BLaER1 (cell line): ENCODE results near the gene SS18L1.

Experiments used
- H3K27ac ChIP-seq: shearing (Covaris generic); formaldehyde crosslinking; 2 replicates; pipeline ENCODE4 v1.8.1; 2022
- H3K27me3 ChIP-seq: shearing (Covaris generic); formaldehyde crosslinking; 2 replicates; pipeline ENCODE4 v1.8.1; 2022
- H3K36me3 ChIP-seq: shearing (Covaris generic); formaldehyde crosslinking; 2 replicates; pipeline ENCODE4 v1.8.1; 2022
- H3K4me1 ChIP-seq: shearing (Covaris generic); formaldehyde crosslinking; 2 replicates; pipeline ENCODE4 v1.8.1; 2022
- H3K4me2 ChIP-seq: shearing (Covaris generic); formaldehyde crosslinking; 2 replicates; pipeline ENCODE4 v1.8.1; 2022
- H3K4me3 ChIP-seq: shearing (Covaris generic); formaldehyde crosslinking; 2 replicates; pipeline ENCODE4 v1.8.1; 2022
- H3K9ac ChIP-seq: shearing (Covaris generic); formaldehyde crosslinking; 2 replicates; pipeline ENCODE4 v1.8.1; 2022
- H3K9me3 ChIP-seq: shearing (Covaris generic); formaldehyde crosslinking; 2 replicates; pipeline ENCODE4 v1.8.1; 2022
- H4K20me1 ChIP-seq: shearing (Covaris generic); formaldehyde crosslinking; 2 replicates; pipeline ENCODE4 v1.8.1; 2022
- Cebpa-rat ChIP-seq: shearing (Covaris generic); IDR thresholded peaks from 2 replicates; pipeline ENCODE4 v1.8.1; 2022

SS18L1 gene

DNA sequence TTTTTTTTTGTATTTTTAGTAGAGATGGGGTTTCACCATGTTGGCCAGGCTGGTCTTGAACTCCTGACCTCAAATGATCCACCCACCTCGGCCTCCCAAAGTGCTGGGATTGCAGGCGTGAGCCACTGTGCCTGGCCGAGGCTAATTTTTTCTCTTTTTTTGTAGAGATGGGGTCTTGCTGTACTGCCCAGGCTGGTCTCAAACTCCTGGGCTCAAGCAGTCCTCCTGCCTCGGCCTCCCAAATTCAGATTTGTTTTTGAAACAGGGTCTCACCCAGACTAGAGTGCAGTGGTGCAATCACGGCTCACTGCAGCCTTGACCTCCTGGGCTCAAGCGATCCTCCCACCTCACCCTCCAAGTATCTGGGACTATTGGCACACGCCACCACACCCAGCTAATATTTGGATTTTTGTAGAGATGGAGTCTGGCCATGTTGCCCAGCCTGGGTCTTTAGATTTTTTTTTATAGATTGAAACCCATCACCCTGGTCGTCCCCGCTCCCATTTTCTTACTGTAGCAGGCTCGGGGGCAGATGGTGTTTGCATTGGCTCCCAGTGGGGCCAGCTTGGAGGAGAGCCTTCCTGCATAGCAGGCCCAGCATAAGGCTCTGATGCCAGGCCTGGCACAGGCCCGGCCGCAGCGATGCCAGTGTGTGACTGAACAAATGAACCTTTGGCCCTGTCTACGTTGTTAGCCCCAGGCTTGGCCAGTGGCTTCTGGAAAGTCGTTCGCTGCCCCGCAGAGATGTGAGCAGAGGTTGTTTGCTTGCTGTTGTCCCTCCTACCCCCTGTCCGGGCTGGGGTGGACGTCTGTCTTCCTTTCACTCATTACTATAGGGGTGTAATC is 35.0 kb downstream of the SS18L1 start:
- H3K9ac ChIP-seq = no peak overlapping the region
- peaks cover 11% of the 10 kb centered on the region for H3K4me1 ChIP-seq
- peaks cover 66% of the 10 kb centered on the region for H3K36me3 ChIP-seq
- no peaks in the 10 kb centered on the region for H3K27me3 ChIP-seq
- H3K27ac ChIP-seq = no peak overlapping the region
- no peaks in the 10 kb centered on the region for H4K20me1 ChIP-seq
- no peaks in the 10 kb centered on the region for H3K9me3 ChIP-seq
- TF ChIP-seq Cebpa-rat = no peak
- H3K4me2 ChIP-seq = no peak overlapping the region
- no peak overlapping the region for H3K4me3 ChIP-seq

GRCh38 chr20:62179162-62179504 is 35.6 kb downstream of the SS18L1 start:
- H3K27ac ChIP-seq = no peak overlapping the region
- H3K36me3 ChIP-seq = peaks cover 60% of the 10 kb centered on the region
- no peak overlapping the region for H3K4me3 ChIP-seq

GRCh38 chr20:62181808-62182207 is 38.2 kb downstream of the SS18L1 start:
- peak overlapping the region; percentile 95 for H3K27ac ChIP-seq
- no peak for TF ChIP-seq Cebpa-rat
- H3K27me3 ChIP-seq = no peaks in the 10 kb centered on the region
- H3K4me2 ChIP-seq = peak overlapping the region; percentile 94
- H4K20me1 ChIP-seq = peaks cover 6% of the 10 kb centered on the region; the same call in 1 of the 2 replicates
- peak overlapping the region; percentile 95 for H3K9ac ChIP-seq
- peaks cover 34% of the 10 kb centered on the region for H3K36me3 ChIP-seq
- no peaks in the 10 kb centered on the region for H3K9me3 ChIP-seq
- peak overlapping the region; percentile 87 for H3K4me3 ChIP-seq
- H3K4me1 ChIP-seq = peaks cover 29% of the 10 kb centered on the region

More at GRCh38 chr20:62179162-62179504, 35.6 kb downstream of the SS18L1 start:
- H3K9me3 ChIP-seq = no peaks in the 10 kb centered on the region
- H3K27me3 ChIP-seq = no peaks in the 10 kb centered on the region
- no peak overlapping the region for H3K4me2 ChIP-seq
- no peak for TF ChIP-seq Cebpa-rat
- H3K9ac ChIP-seq = no peak overlapping the region
- peaks cover 17% of the 10 kb centered on the region for H3K4me1 ChIP-seq
- no peaks in the 10 kb centered on the region for H4K20me1 ChIP-seq

DNA sequence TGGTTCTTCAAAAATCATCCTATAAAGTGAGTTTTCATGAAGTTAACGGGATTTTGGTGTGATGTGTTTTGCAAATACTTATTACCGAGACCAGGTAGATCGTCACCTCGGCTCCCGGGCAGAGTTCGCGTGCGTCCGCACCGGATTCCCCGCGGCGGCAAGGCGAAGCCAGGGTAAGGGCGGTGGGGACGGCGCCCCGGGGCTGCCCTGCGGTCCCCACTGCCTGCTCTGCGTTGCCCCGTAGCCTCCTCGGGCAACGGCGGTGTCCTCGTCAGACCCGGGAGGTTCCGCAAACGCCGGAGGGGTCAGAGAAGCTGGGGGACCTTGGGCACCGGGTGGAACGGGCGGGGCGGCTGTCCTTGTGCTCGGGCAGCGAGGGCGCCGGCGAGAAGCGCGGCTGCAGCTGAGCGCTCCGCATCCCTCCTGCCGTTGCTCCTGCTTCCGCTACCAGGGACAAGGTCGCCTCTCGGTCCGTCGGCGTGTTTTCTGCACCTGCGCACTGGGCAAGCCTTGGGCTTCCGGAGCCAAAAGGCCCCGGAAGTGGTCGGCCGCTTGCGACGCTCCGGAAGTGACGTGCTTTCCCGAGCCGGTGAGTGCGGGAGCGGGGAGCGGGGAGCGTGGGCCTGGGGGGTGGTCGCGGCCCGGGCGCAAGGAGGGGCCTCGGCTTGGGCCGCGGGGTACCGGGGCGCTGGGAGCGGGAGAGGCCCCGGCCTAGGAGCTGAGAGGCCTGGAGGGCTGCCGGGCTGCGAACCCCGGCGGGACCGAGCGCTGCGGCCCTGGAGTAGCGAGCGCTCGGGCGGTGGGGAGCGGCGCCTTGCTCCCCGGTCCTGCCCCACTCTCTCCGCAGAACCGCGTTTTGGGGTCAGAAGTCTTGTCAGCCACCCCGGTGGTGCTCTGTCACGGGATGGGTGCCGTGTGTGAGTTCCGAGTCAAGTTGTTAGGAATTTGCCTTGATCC is 39.2 kb downstream of the SS18L1 start, which contains the start of gene MTG2:
MTG2 (plus strand) TSS at position 560 of the 957 bp plus-strand sequence. CDS start 10,393 bp downstream, outside the sequence.
- H3K4me1 ChIP-seq = peaks cover 34% of the 10 kb centered on the region
- no peak for TF ChIP-seq Cebpa-rat
- H3K9me3 ChIP-seq = no peaks in the 10 kb centered on the region
- H3K27me3 ChIP-seq = no peaks in the 10 kb centered on the region
- H3K36me3 ChIP-seq = peaks cover 25% of the 10 kb centered on the region
- H3K9ac ChIP-seq = peak within 1 kb of the TSS; percentile 95
- H3K27ac ChIP-seq = peak within 1 kb of the TSS; percentile 95
- H3K4me2 ChIP-seq = peak within 1 kb of the TSS; percentile 94
- H3K4me3 ChIP-seq = peak within 1 kb of the TSS; percentile 87
- H4K20me1 ChIP-seq = peaks cover 13% of the 10 kb centered on the region; the same call in 1 of the 2 replicates

DNA sequence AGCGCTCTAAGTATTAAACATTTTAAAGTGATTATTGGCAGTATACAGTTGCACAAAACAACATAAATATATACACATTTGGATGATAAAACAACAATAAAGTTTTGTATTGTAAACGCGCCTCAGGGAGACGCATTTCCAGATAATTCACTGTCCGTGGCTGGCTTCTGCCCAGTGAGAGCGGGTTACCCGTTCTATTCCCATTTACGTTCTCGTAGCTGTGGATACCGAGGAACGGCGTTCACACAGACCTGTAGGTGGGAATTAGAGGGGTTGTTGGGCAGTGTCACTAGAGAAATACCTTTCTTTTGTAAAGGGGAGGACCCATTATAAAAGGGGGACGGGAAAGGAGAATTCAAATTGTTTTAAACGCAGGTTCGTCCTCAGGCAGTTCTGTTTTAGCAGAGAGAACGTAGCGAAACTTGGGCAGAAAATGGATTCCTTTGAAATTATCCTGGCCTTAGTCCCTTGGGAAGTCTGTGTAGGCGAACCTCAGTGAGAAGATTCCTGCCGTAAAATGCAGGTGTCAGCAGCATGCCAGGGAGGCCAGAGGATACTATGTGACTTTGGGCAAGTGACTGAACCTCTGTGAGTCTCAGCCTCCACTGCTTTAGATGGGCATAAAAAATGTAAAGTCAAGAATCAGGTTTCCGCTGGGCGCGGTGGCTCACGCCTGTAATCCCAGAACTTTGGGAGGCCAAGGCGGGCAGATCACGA is 40.0 kb downstream of the SS18L1 start:
- no peaks in the 10 kb centered on the region for H3K27me3 ChIP-seq
- no peaks in the 10 kb centered on the region for H3K9me3 ChIP-seq
- peak overlapping the region; percentile 94 for H3K4me2 ChIP-seq
- peaks cover 21% of the 10 kb centered on the region; the same call in 1 of the 2 replicates for H4K20me1 ChIP-seq
- peaks cover 17% of the 10 kb centered on the region for H3K36me3 ChIP-seq
- peaks cover 34% of the 10 kb centered on the region for H3K4me1 ChIP-seq
- peak overlapping the region; percentile 87 for H3K4me3 ChIP-seq
- H3K9ac ChIP-seq = peak overlapping the region; percentile 95
- H3K27ac ChIP-seq = peak overlapping the region; percentile 95
- TF ChIP-seq Cebpa-rat = no peak

GRCh38 chr20:62186096-62186426 is 42.5 kb downstream of the SS18L1 start:
- H3K9ac ChIP-seq = no peak overlapping the region
- no peak overlapping the region for H3K4me3 ChIP-seq
- no peaks in the 10 kb centered on the region for H3K27me3 ChIP-seq
- peaks cover 42% of the 10 kb centered on the region for H3K4me1 ChIP-seq
- H3K27ac ChIP-seq = no peak overlapping the region
- H3K36me3 ChIP-seq = peaks cover 22% of the 10 kb centered on the region
- no peak overlapping the region for H3K4me2 ChIP-seq
- no peak for TF ChIP-seq Cebpa-rat
- no peaks in the 10 kb centered on the region for H3K9me3 ChIP-seq
- H4K20me1 ChIP-seq = peaks cover 46% of the 10 kb centered on the region

DNA sequence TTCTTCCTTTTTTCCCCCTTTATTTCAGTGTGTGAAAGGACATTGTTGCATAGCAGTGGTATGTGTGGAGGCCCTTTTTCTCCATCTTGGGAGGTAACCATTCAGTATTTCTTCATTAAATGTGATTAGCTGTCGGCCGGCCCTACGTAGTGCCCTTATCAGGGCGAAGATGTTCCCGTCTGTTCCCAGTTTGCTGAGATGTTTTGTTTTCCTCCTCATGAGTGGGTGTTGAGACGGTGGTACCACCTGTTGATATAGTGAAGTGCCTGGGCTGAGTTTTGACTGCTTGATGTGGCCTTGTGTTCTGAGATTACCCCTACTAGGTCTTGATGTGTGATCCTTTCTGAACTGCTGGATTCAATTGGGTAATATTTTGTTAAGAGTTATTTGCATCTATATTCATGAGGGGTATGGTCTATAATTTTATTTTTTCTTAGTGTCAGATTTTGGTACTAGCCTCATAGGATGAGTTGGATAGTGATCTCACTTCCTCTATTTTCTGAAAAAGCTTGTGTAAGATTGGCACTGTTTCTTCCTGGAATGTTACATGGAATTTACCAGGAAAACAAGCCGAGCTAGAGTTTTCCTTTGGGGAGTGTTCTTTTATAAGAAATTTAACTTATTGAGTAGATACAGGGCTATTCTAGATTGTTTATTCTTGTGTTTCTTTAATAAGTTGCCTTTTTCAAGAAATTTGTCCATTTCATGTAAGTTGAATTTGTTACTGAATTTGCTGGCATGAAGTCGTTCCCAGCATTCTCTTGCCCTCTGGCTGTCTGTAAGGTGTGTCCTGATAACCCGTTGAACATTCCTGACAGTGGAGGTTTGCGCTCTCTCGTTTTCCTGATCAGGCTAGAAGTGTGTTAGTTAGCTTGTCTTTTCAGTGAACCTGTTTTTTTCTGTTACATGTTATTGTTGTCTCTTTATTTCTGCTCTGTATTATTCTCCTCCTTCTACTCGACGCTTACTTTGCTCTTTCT is 43.6 kb downstream of the SS18L1 start:
- Histone ChIP-seq H4K20me1 (peaks cover 57% of the 10 kb centered on the region), H3K9ac (no peak overlapping the region), H3K27me3 (no peaks in the 10 kb centered on the region), H3K27ac (no peak overlapping the region), H3K4me1 (peaks cover 45% of the 10 kb centered on the region), H3K4me3 (no peak overlapping the region), H3K4me2 (no peak overlapping the region), H3K9me3 (no peaks in the 10 kb centered on the region), H3K36me3 (peaks cover 22% of the 10 kb centered on the region)
- no peak for TF ChIP-seq Cebpa-rat

GRCh38 chr20:62190639-62191411 is 47.3 kb downstream of the SS18L1 start:
- Histone ChIP-seq H4K20me1 (peaks cover 93% of the 10 kb centered on the region), H3K4me3 (no peak overlapping the region)
- no peak for TF ChIP-seq Cebpa-rat

More at GRCh38 chr20:62190639-62191411, 47.3 kb downstream of the SS18L1 start:
- Histone ChIP-seq H3K36me3 (peaks cover 31% of the 10 kb centered on the region), H3K4me1 (peaks cover 69% of the 10 kb centered on the region), H3K9me3 (no peaks in the 10 kb centered on the region), H3K4me2 (peak overlapping the region; percentile 78), H3K27ac (peak overlapping the region; percentile 57; the same call in 1 of the 2 replicates), H3K9ac (peak overlapping the region; percentile 17; the same call in 1 of the 2 replicates), H3K27me3 (no peaks in the 10 kb centered on the region)
